DMS153 treated with DMSO at 0.1 percent for 48 hours (cell line): Measurements from ENCODE around the gene CTSD.

Experiments used
- DNase-seq: peaks from one replicate; lab custom pipeline; 2025; ENCODE audit not compliant: unreplicated experiment; lab: John Stamatoyannopoulos, UW

The CTSD gene

GRCh38 chr11:1731451-1732059 lies 32.2 kb downstream of the CTSD start:
- no peak for DNase-seq

- DNase-seq = no peak
Observed at GRCh38 chr11:1730059-1730629, 33.6 kb downstream of the CTSD start.

- DNase-seq = no peak
Observed at GRCh38 chr11:1729692-1730011, 34.1 kb downstream of the CTSD start.

GRCh38 chr11:1728931-1729691 lies 34.6 kb downstream of the CTSD start:
- DNase-seq = no peak

- DNase-seq = no peak
Observed at GRCh38 chr11:1728301-1728700, 35.4 kb downstream of the CTSD start.

GRCh38 chr11:1727861-1728260 lies 35.9 kb downstream of the CTSD start:
- DNase-seq = no peak

- no peak for DNase-seq
Observed at GRCh38 chr11:1727096-1727690, 36.5 kb downstream of the CTSD start.

GRCh38 chr11:1719781-1720180 lies 43.9 kb downstream of the CTSD start:
- no peak for DNase-seq

GRCh38 chr11:1718326-1718725 lies 45.4 kb downstream of the CTSD start:
- DNase-seq = no peak

GRCh38 chr11:1717745-1718144 lies 46.0 kb downstream of the CTSD start:
- DNase-seq = no peak

GRCh38 chr11:1714908-1715885 lies 48.5 kb downstream of the CTSD start:
- DNase-seq = no peak

GRCh38 chr11:1708716-1709115 lies 55.0 kb downstream of the CTSD start:
- DNase-seq = no peak

- no peak for DNase-seq
Observed at GRCh38 chr11:1707751-1708150, 56.0 kb downstream of the CTSD start.

GRCh38 chr11:1706634-1707400 lies 56.9 kb downstream of the CTSD start:
- DNase-seq = no peak

- no peak for DNase-seq
Observed at GRCh38 chr11:1705126-1706052, 58.3 kb downstream of the CTSD start.

- no peak for DNase-seq
Observed at GRCh38 chr11:1703146-1703545, 60.6 kb downstream of the CTSD start.
